Urinary bladder (tissue), 4 donors: Measurements from ENCODE around the gene A1BG. TPM values are rescaled to one million over a fixed set of nuclear protein-coding genes. Genes with fewer than 3 reads are reported as not detected.
A peak's percentile ranks its signal among the peaks of the same experiment; 100 is the strongest.

Experiments used
- DNase-seq: peaks from one replicate; pipeline ENCODE4 v3.0.0-alpha.2; 2015; ENCODE audit errors: extremely low spot score
- H3K27ac ChIP-seq: one replicate; pipeline ENCODE4 v1.5.1; 2013; ENCODE audit warnings: low read depth, mild to moderate bottlenecking, moderate library complexity
- H3K36me3 ChIP-seq: one replicate; pipeline ENCODE4 v1.6.1; 2013; ENCODE audit warnings: mild to moderate bottlenecking, moderate library complexity; ENCODE audit not compliant: insufficient read depth
- H3K4me1 ChIP-seq: one replicate; pipeline ENCODE4 v1.6.1; 2013; ENCODE audit warnings: mild to moderate bottlenecking, moderate library complexity; ENCODE audit not compliant: insufficient read depth
- H3K4me3 ChIP-seq: one replicate; pipeline ENCODE4 v1.5.1; 2013; ENCODE audit warnings: low read depth, low read length
- WGBS: extraction: QIAGEN DNeasy Blood & Tissue Kit; methylation state at CpG from one replicate; pipeline ENCODE4 v1.1.7; 2013; 5-methylcytosine and 5-hydroxymethylcytosine counted together
- polyA plus RNA-seq: library from polyadenylated mRNA; stranded (reverse); fragments of 200-250 nt; gene quantifications from one replicate; pipeline ENCODE4 v1.2.3, GENCODE V29; 2013
- total RNA-seq: library from RNA; depleted of rRNA; stranded (reverse); fragments of >200 nt; gene quantifications from one replicate; pipeline ENCODE4 v1.2.3, GENCODE V29; 2014
- donor health status: healthy with polysubstance abuse.
- donor health status: healthy.

A1BG gene
- total RNA-seq (0.69 TPM), polyA plus RNA-seq (19.3 TPM)

- H3K27ac ChIP-seq = no peak within 1 kb of the TSS
- 82% methylated on average over 26 of the region's 26 CpGs for WGBS
- no peak for DNase-seq
- no peaks in the 10 kb centered on the region for H3K36me3 ChIP-seq
- H3K4me1 ChIP-seq = no peaks in the 10 kb centered on the region
- no peak within 1 kb of the TSS for H3K4me3 ChIP-seq
Observed at GRCh38 chr19:58352760-58353671, at the start of gene A1BG. TSS of gene A1BG (minus strand) at chr19:58353492. CDS start at chr19:58353437, 55 bp downstream.

GRCh38 chr19:58401840-58402421, 48.6 kb upstream of the A1BG start:
- WGBS = 30% methylated on average over 23 of the region's 23 CpGs
- H3K27ac ChIP-seq = no peak overlapping the region

GRCh38 chr19:58400916-58401839, 47.9 kb upstream of the A1BG start:
- no peak overlapping the region for H3K27ac ChIP-seq
- H3K36me3 ChIP-seq = no peaks in the 10 kb centered on the region
- peak overlapping the region; percentile 46 for H3K4me3 ChIP-seq
- 1% methylated on average over 80 of the region's 80 CpGs for WGBS
- DNase-seq = peak; percentile 96
- H3K4me1 ChIP-seq = no peaks in the 10 kb centered on the region

More at GRCh38 chr19:58401840-58402421, 48.6 kb upstream of the A1BG start:
- DNase-seq = no peak
- Histone ChIP-seq H3K36me3 (no peaks in the 10 kb centered on the region), H3K4me3 (no peak overlapping the region), H3K4me1 (no peaks in the 10 kb centered on the region)

GRCh38 chr19:58400316-58400915, 47.1 kb upstream of the A1BG start:
- H3K4me1 ChIP-seq = no peaks in the 10 kb centered on the region
- 45% methylated on average over 18 of the region's 18 CpGs for WGBS
- H3K27ac ChIP-seq = no peak overlapping the region
- no peak for DNase-seq
- no peaks in the 10 kb centered on the region for H3K36me3 ChIP-seq
- H3K4me3 ChIP-seq = peak overlapping the region; percentile 46

- 97% methylated on average over 3 of the region's 3 CpGs for WGBS
- Histone ChIP-seq H3K27ac (no peak overlapping the region), H3K4me3 (no peak overlapping the region), H3K4me1 (no peaks in the 10 kb centered on the region), H3K36me3 (peaks cover 1% of the 10 kb centered on the region)
- no peak for DNase-seq
Observed at GRCh38 chr19:58399903-58400302, 46.6 kb upstream of the A1BG start.

- WGBS = 93% methylated on average over 6 of the region's 6 CpGs
- no peak for DNase-seq
- H3K4me1 ChIP-seq = no peaks in the 10 kb centered on the region
- H3K36me3 ChIP-seq = peaks cover 3% of the 10 kb centered on the region
- H3K27ac ChIP-seq = no peak overlapping the region
- H3K4me3 ChIP-seq = no peak overlapping the region
Observed at GRCh38 chr19:58398545-58398944, 45.3 kb upstream of the A1BG start.

- Histone ChIP-seq H3K27ac (no peak overlapping the region), H3K4me1 (no peaks in the 10 kb centered on the region), H3K4me3 (no peak overlapping the region), H3K36me3 (peaks cover 6% of the 10 kb centered on the region)
- WGBS = 86% methylated on average over 4 of the region's 4 CpGs
- no peak for DNase-seq
Observed at GRCh38 chr19:58398087-58398486, 44.8 kb upstream of the A1BG start.

GRCh38 chr19:58397533-58398037, 44.3 kb upstream of the A1BG start:
- Histone ChIP-seq H3K27ac (no peak overlapping the region), H3K4me3 (no peak overlapping the region), H3K4me1 (no peaks in the 10 kb centered on the region), H3K36me3 (peaks cover 6% of the 10 kb centered on the region)
- 62% methylated on average over 7 of the region's 7 CpGs for WGBS
- DNase-seq = no peak

- no peak for DNase-seq
- WGBS = 24% methylated on average over 58 of the region's 58 CpGs
- Histone ChIP-seq H3K36me3 (peaks cover 6% of the 10 kb centered on the region), H3K4me3 (no peak overlapping the region), H3K27ac (no peak overlapping the region), H3K4me1 (no peaks in the 10 kb centered on the region)
Observed at GRCh38 chr19:58396691-58397532, 43.6 kb upstream of the A1BG start.

GRCh38 chr19:58395979-58396627, 42.8 kb upstream of the A1BG start:
- Histone ChIP-seq H3K4me3 (no peak overlapping the region), H3K27ac (no peak overlapping the region), H3K4me1 (no peaks in the 10 kb centered on the region), H3K36me3 (peaks cover 6% of the 10 kb centered on the region)
- DNase-seq = no peak
- 3% methylated on average over 75 of the region's 75 CpGs for WGBS

GRCh38 chr19:58395220-58395978, 42.1 kb upstream of the A1BG start, which contains the start of gene RNF225:
TSS of gene RNF225 (plus strand) at chr19:58395656. CDS start at chr19:58396090, 434 bp downstream.
- no peak for DNase-seq
- WGBS = 28% methylated on average over 21 of the region's 21 CpGs
- no peaks in the 10 kb centered on the region for H3K4me1 ChIP-seq
- H3K36me3 ChIP-seq = peaks cover 6% of the 10 kb centered on the region
- H3K27ac ChIP-seq = no peak within 1 kb of the TSS
- H3K4me3 ChIP-seq = no peak within 1 kb of the TSS
